ENCODE data around the gene UQCRQ.

The UQCRQ gene

GRCh38 chr5:132821791-132822190 lies 44.7 kb upstream of the UQCRQ start:
- H3K36me3 ChIP-seq = no peaks in the 10 kb centered on the region
- no peak overlapping the region for H3K4me3 ChIP-seq (ENCODE audit: low read depth in 1 of 2, low read length in 1 of 2)
- H3K27ac ChIP-seq = no peak overlapping the region
- H3K4me1 ChIP-seq (ENCODE audit: control insufficient read depth in 1 of 2, insufficient read depth in 1 of 2, low read depth in 1 of 2, low read length in 1 of 2) = peaks cover 0 to 10% of the 10 kb centered on the region in 2 experiments
- peaks cover 100% of the 10 kb centered on the region for H3K27me3 ChIP-seq
- TF ChIP-seq CTCF (IDR thresholded peaks at IDR 0.05) = no peak
- H3K9me3 ChIP-seq = no peaks in the 10 kb centered on the region

GRCh38 chr5:132822650-132823480 lies 43.6 kb upstream of the UQCRQ start:
- Histone ChIP-seq H3K36me3 (no peaks in the 10 kb centered on the region), H3K27ac (no peak overlapping the region), H3K9me3 (no peaks in the 10 kb centered on the region), H3K27me3 (peaks cover 100% of the 10 kb centered on the region), H3K4me3 (ENCODE audit: low read depth in 1 of 2, low read length in 1 of 2) (no peak overlapping the region), H3K4me1 (ENCODE audit: control insufficient read depth in 1 of 2, insufficient read depth in 1 of 2, low read depth in 1 of 2, low read length in 1 of 2) (peaks cover 0 to 10% of the 10 kb centered on the region in 2 experiments)
- TF ChIP-seq CTCF (IDR thresholded peaks at IDR 0.05) = no peak

GRCh38 chr5:132823481-132824050 lies 42.9 kb upstream of the UQCRQ start:
- Histone ChIP-seq H3K4me1 (ENCODE audit: control insufficient read depth in 1 of 2, insufficient read depth in 1 of 2, low read depth in 1 of 2, low read length in 1 of 2) (peaks cover 0 to 10% of the 10 kb centered on the region in 2 experiments), H3K36me3 (no peaks in the 10 kb centered on the region), H3K4me3 (ENCODE audit: low read depth in 1 of 2, low read length in 1 of 2) (no peak overlapping the region), H3K9me3 (no peaks in the 10 kb centered on the region), H3K27ac (no peak overlapping the region), H3K27me3 (peaks cover 100% of the 10 kb centered on the region)
- no peak for TF ChIP-seq CTCF (IDR thresholded peaks at IDR 0.05)

GRCh38 chr5:132824426-132824825 lies 42.0 kb upstream of the UQCRQ start:
- Histone ChIP-seq H3K27me3 (peaks cover 100% of the 10 kb centered on the region), H3K4me3 (ENCODE audit: low read depth in 1 of 2, low read length in 1 of 2) (no peak overlapping the region), H3K27ac (no peak overlapping the region), H3K9me3 (no peaks in the 10 kb centered on the region), H3K4me1 (ENCODE audit: control insufficient read depth in 1 of 2, insufficient read depth in 1 of 2, low read depth in 1 of 2, low read length in 1 of 2) (peaks cover 0 to 10% of the 10 kb centered on the region in 2 experiments), H3K36me3 (no peaks in the 10 kb centered on the region)
- TF ChIP-seq CTCF (IDR thresholded peaks at IDR 0.05) = no peak

- Histone ChIP-seq H3K4me3 (ENCODE audit: low read depth in 1 of 2, low read length in 1 of 2) (no peak overlapping the region), H3K27me3 (peaks cover 100% of the 10 kb centered on the region), H3K36me3 (no peaks in the 10 kb centered on the region)
Measured at GRCh38 chr5:132825033-132825833, 41.2 kb upstream of the UQCRQ start.

More at GRCh38 chr5:132825033-132825833, 41.2 kb upstream of the UQCRQ start:
- H3K27ac ChIP-seq = no peak overlapping the region
- no peaks in the 10 kb centered on the region for H3K9me3 ChIP-seq
- no peak for TF ChIP-seq CTCF (IDR thresholded peaks at IDR 0.05)
- H3K4me1 ChIP-seq (ENCODE audit: control insufficient read depth in 1 of 2, insufficient read depth in 1 of 2, low read depth in 1 of 2, low read length in 1 of 2) = peaks cover 0 to 16% of the 10 kb centered on the region in 2 experiments

Measured in neutrophil (primary cell).